ENCODE measurements around the gene CFP. TPM values are rescaled to one million over a fixed set of nuclear protein-coding genes. Genes with fewer than 3 reads are reported as not detected.
A peak's percentile ranks its signal among the peaks of the same experiment; 100 is the strongest.

The CFP gene
- polyA plus RNA-seq, 2 of the 4 experiments (the other 2 are of a cell fraction): 0.14 to 0.54 TPM

- ATAC-seq (no peak), DNase-seq (ENCODE audit: low read depth in 1 of 2, low spot score in 1 of 2) (no peak), FAIRE-seq (no peak)
- Histone ChIP-seq H3K9me3 (peaks cover 10% of the 10 kb centered on the region; the same call in 1 of the 3 replicates), H3K4me1 (no peaks in the 10 kb centered on the region), H3K4me3 (no peak overlapping the region), H3K4me2 (no peak overlapping the region), H3K27ac (no peak overlapping the region)
- ChIA-PET POLR2A (no interaction called here), CTCF (no interaction called here)
- no peak for TF ChIP-seq GATA3 (IDR thresholded peaks at IDR 0.05; ENCODE audit: borderline replicate concordance)
- no peak for TF ChIP-seq NFE2L2 (conservative IDR thresholded peaks at IDR 0.05; ENCODE audit: low read length)
- no peak for TF ChIP-seq RCOR1 (IDR thresholded peaks at IDR 0.05; ENCODE audit: low read depth, low read length)
- TF ChIP-seq ZFP36 (IDR thresholded peaks at IDR 0.05; ENCODE audit: borderline replicate concordance, partially characterized antibody): no peak
- TF ChIP-seq CHD2 (IDR thresholded peaks at IDR 0.05; ENCODE audit: low read length, partially characterized antibody): no peak
- no peak for TF ChIP-seq EP300 (IDR thresholded peaks at IDR 0.05)
- no peak for TF ChIP-seq E2F6 (IDR thresholded peaks at IDR 0.05; ENCODE audit: borderline replicate concordance, low read depth)
- no peak for TF ChIP-seq JUNB (IDR thresholded peaks at IDR 0.05)
- no peak for TF ChIP-seq CBX2 (IDR thresholded peaks at IDR 0.05; ENCODE audit: borderline replicate concordance, low read depth)
- TF ChIP-seq MYC (IDR thresholded peaks at IDR 0.05; ENCODE audit: borderline replicate concordance, low read length): no peak
- no peak for TF ChIP-seq RFX5 (IDR thresholded peaks at IDR 0.05)
- TF ChIP-seq MAX (IDR thresholded peaks at IDR 0.05): no peak
- TF ChIP-seq SMC3 (IDR thresholded peaks at IDR 0.05): no peak
- TF ChIP-seq HDAC2 (IDR thresholded peaks at IDR 0.05): no peak
- no peak for TF ChIP-seq HOXB5 (CRISPR knock-in tag; IDR thresholded peaks at IDR 0.05)
- 95% methylated on average over 10 of the region's 14 CpGs for WGBS (ENCODE audit: missing lambda C conversion rate)
These were observed 9.1 kb upstream of the CFP start for GRCh38 chrX:47638816-47639215.

GRCh38 chrX:47637546-47638195 lies 7.9 kb upstream of the CFP start:
- Histone ChIP-seq H3K9me3 (peaks cover 10% of the 10 kb centered on the region; the same call in 1 of the 3 replicates), H3K27ac (no peak overlapping the region), H3K4me3 (no peak overlapping the region), H3K4me2 (no peak overlapping the region), H3K4me1 (no peaks in the 10 kb centered on the region)
- 95% methylated on average over 12 of the region's 31 CpGs for WGBS (ENCODE audit: missing lambda C conversion rate)
- CTCF ChIA-PET: no interaction called here
- no peak for TF ChIP-seq CTCF (IDR thresholded peaks at IDR 0.05)
- no peak for TF ChIP-seq FOXS1 (CRISPR knock-in tag; IDR thresholded peaks at IDR 0.05)
- no peak for TF ChIP-seq FOSB (CRISPR knock-in tag; IDR thresholded peaks at IDR 0.05)
- no peak for TF ChIP-seq RARB (CRISPR knock-in tag; IDR thresholded peaks at IDR 0.05)
- no peak for TF ChIP-seq FOSL2 (IDR thresholded peaks at IDR 0.05)
- TF ChIP-seq FOSL2 (CRISPR knock-in tag; IDR thresholded peaks at IDR 0.05): no peak
- no peak for TF ChIP-seq JUN (IDR thresholded peaks at IDR 0.05)
- TF ChIP-seq NR3C1 (IDR thresholded peaks at IDR 0.05): no peak
- TF ChIP-seq CHD4 (IDR thresholded peaks at IDR 0.05; ENCODE audit: borderline replicate concordance): no peak
- TF ChIP-seq ATOH8 (CRISPR knock-in tag; IDR thresholded peaks at IDR 0.05; ENCODE audit: low read depth): no peak
- no peak for TF ChIP-seq HEYL (CRISPR knock-in tag; IDR thresholded peaks at IDR 0.05)
- TF ChIP-seq NPAS2 (CRISPR knock-in tag; IDR thresholded peaks at IDR 0.05; ENCODE audit: borderline replicate concordance): no peak
- no peak for TF ChIP-seq ESRRA (IDR thresholded peaks at IDR 0.05; ENCODE audit: borderline replicate concordance, low read length)
- TF ChIP-seq MAZ (IDR thresholded peaks at IDR 0.05; ENCODE audit: borderline replicate concordance, low read depth, low read length): no peak
- no peak for TF ChIP-seq BHLHE40 (IDR thresholded peaks at IDR 0.05; ENCODE audit: low read depth, low read length)
- TF ChIP-seq BCL3 (IDR thresholded peaks at IDR 0.05): no peak
- no peak for TF ChIP-seq CHD2 (IDR thresholded peaks at IDR 0.05; ENCODE audit: low read length, partially characterized antibody)
- no peak for TF ChIP-seq EHF (CRISPR knock-in tag; IDR thresholded peaks at IDR 0.05)
- ATAC-seq (peak in 1 of 2 experiments; percentile 71; a peak in 3 of 6 replicates), DNase-seq (ENCODE audit: low read depth in 1 of 2, low spot score in 1 of 2) (no peak), FAIRE-seq (no peak)
- POLR2A ChIA-PET: no interaction called here

All from A549 (cell line).